Islet precursor cell (in vitro differentiated cells): Measurements from ENCODE around the gene SBF2.

Source experiments
- DNase-seq: peaks from one replicate; pipeline ENCODE4 v3.0.0-alpha.2; 2018

The SBF2 gene

DNA sequence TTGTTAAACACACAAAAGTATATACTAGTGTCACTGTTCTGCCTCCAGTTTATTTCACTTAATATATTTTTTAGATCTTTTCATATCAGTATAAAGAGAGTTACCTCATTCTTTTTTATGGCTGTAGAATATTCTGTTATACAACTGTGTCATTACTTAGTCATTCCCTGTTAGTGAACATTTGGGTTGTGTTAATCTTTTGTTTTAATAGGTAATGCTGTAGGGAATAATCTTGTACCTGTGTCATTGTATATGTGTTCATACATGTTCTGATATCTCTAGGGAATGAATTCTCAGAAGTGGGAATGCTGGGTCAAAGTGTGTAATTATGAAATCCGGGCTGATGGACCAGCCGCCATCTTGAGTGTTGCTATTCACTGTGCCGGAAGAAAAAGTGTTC lies 558.8 kb downstream of the SBF2 start:
- DNase-seq, result no peak

DNA sequence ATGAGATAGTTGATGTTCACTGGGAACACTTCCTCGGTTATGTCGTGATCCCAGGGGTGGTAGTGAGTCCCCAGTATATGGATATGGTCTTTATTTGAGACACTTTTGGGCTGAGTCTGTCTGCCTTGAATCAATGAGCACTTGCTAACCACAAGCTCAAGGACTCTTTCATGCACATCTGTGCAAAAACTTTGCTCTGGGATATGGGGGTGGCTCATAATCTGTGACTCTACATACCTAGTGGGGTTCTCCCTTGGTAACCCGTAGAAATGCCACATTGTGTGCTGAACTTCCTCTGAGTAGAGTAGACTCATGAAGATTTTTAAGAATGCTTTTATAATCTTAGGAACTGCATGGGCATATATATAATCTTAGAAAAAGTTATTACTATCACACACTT lies 560.8 kb downstream of the SBF2 start:
- DNase-seq, result no peak

DNA sequence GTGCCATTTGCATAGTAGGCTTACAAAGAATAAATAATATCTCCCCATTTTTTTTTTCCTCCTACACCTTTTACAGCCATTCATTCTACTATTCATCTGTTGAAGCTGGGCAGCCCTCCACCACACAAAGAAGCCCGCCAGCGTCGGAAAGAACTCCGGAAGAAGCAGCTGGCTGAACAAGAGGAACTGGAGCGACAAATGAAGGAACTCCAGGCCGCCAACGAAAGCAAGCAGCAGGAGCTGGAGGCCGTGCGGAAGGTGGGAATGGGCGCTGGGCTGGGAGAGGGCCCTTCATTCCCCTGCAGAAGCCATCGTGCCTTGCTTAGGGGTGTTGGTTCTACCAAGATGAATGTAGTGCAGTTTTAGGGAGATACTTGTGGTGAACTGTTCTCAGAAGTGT lies 561.6 kb downstream of the SBF2 start:
- no peak for DNase-seq

DNA sequence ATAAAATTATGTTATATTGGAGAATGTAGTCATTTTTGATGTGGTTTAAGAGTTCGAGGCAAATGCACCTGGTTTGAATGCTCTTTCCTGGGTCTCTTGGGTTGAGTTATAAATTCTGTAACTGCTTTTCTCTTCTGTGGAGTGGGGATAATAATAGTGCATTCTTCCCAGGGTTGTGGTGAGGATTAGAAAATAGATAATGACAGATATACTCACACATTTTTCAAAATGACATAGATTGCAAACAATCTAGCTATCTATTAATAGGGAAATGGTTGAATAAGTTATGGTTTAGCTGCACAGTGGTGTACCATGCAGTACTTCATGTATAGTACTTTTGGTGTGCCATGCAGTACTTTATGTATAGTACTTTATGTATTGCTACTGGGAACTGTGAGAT lies 562.8 kb downstream of the SBF2 start:
- DNase-seq, result no peak
